ENCODE results near the gene SEMA6A.

DNA sequence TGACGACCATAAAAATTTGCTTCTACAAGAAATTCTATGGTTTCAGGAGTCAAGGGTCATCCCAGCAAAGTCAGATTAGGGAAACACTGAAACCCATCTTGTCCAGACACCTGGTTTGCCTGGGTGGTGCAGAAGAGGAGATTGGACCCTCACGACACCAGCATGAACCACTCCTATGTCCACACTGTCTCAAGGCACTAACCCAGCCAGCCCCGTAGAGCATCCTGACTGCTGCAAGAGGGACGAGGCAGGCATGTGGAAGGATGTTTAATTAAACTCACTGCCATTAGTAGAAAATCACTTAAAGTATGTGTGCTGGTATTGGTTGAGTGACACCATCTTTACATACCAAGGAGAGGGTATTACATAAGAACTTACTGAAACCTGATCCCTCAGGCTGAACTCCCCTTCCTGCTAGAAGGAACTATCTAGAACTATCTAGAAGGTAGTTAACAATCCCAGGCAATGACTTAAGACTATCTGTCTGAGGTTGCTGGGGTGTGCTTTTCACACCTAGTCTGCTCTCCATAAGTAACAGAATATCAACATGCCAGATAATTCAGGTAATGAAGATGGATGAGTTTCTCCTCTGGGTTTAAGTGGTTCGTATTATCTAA lies 93.6 kb downstream of the SEMA6A start:
- no peak for TF ChIP-seq CTCF (IDR thresholded peaks at IDR 0.05)
- TF ChIP-seq POLR2A (IDR thresholded peaks at IDR 0.05) = no peak

Data from Peyer's patch (tissue), 4 donors.